GM23248 (cell line): Measurements from ENCODE around the gene SNX6. TPM values are rescaled to one million over a fixed set of nuclear protein-coding genes. Genes with fewer than 3 reads are reported as not detected.
"Not testable (repeated sequence)": the region's sequence is repeated elsewhere in the genome, so short reads cannot be mapped to it uniquely, and the experiment has no call there.

Experiments used
- DNase-seq: peaks from one replicate; pipeline ENCODE4 v3.0.0-alpha.2; 2015
- H2AFZ ChIP-seq: fragments of 200-600 bp; sonication (generic); 2 replicates; pipeline ENCODE4 v1.6.1; 2016; ENCODE audit warnings: antibody characterized with exemption
- H3F3A ChIP-seq: fragments of 200-600 bp; sonication (generic); 2 replicates; pipeline ENCODE4 v1.6.1; 2016; ENCODE audit warnings: mild to moderate bottlenecking, antibody characterized with exemption, mixed run types; ENCODE audit not compliant: insufficient read depth
- H3K27ac ChIP-seq: fragments of 200-600 bp; sonication (generic); 2 replicates; pipeline ENCODE4 v1.5.1; 2016; ENCODE audit warnings: mild to moderate bottlenecking
- H3K27me3 ChIP-seq: fragments of 200-600 bp; sonication (generic); replicated peaks from 2 replicates; pipeline ENCODE4 v1.6.1; 2016; ENCODE audit warnings: mild to moderate bottlenecking; ENCODE audit not compliant: insufficient read depth
- H3K36me3 ChIP-seq: fragments of 200-600 bp; sonication (generic); 2 replicates; pipeline ENCODE4 v1.6.1; 2016; ENCODE audit warnings: low read depth, mild to moderate bottlenecking
- H3K4me1 ChIP-seq: fragments of 200-600 bp; sonication (generic); 2 replicates; pipeline ENCODE4 v1.6.1; 2016; ENCODE audit warnings: mild to moderate bottlenecking; ENCODE audit not compliant: insufficient read depth
- H3K4me2 ChIP-seq: fragments of 200-600 bp; sonication (generic); one replicate; pipeline ENCODE4 v1.6.1; 2016; ENCODE audit warnings: mild to moderate bottlenecking; ENCODE audit not compliant: unreplicated experiment
- H3K4me3 ChIP-seq: fragments of 200-600 bp; sonication (generic); 2 replicates; pipeline ENCODE4 v1.5.1; 2016; ENCODE audit warnings: mild to moderate bottlenecking
- H3K79me2 ChIP-seq: fragments of 200-600 bp; sonication (generic); 2 replicates; pipeline ENCODE4 v1.6.1; 2016; ENCODE audit warnings: mild to moderate bottlenecking; ENCODE audit not compliant: insufficient read depth
- H3K9ac ChIP-seq: fragments of 200-600 bp; sonication (generic); 2 replicates; pipeline ENCODE4 v1.6.1; 2016; ENCODE audit warnings: mild to moderate bottlenecking
- H3K9me2 ChIP-seq: fragments of 200-600 bp; sonication (generic); 2 replicates; pipeline ENCODE4 v1.6.1; 2016; ENCODE audit warnings: mixed run types, mild to moderate bottlenecking, moderate library complexity; ENCODE audit not compliant: insufficient read depth
- H3K9me3 ChIP-seq: fragments of 200-600 bp; sonication (generic); one replicate; pipeline ENCODE4 v1.6.1; 2017; ENCODE audit warnings: low read depth
- H4K20me1 ChIP-seq: fragments of 200-600 bp; sonication (generic); 2 replicates; pipeline ENCODE4 v1.6.0; 2016; ENCODE audit not compliant: insufficient read depth
- EZH2 ChIP-seq: fragments of 200-600 bp; sonication (generic); IDR thresholded peaks from 2 replicates; pipeline ENCODE4 v1.6.1; 2018; ENCODE audit warnings: antibody characterized with exemption, mild to moderate bottlenecking; ENCODE audit not compliant: insufficient read depth, poor library complexity, severe bottlenecking
- EZH2phosphoT487 ChIP-seq: fragments of 200-600 bp; sonication (generic); IDR thresholded peaks from 2 replicates; pipeline ENCODE4 v1.6.1; 2018; ENCODE audit warnings: antibody characterized with exemption, moderate library complexity, mild to moderate bottlenecking, low read depth; ENCODE audit not compliant: insufficient read depth
- WGBS, 2 experiments: methylation state at CpG; one replicate each; pipeline ENCODE4 v1.1.6; 2015 to 2017; ENCODE audit warnings: low lambda C conversion rate in 2 of 2, low coverage in 1 of 2; ENCODE audit errors: missing lambda C conversion rate in 2 of 2; 5-methylcytosine and 5-hydroxymethylcytosine counted together
- in situ Hi-C: fragments of 300-500 bp; cut with MboI; formaldehyde crosslinking; loops from 2 replicates; pipeline ENCODE4 v1.15.0; 2020
- polyA plus RNA-seq: library from polyadenylated mRNA; unstranded; fragments of >200 nt; fragmentation: Nextera tagmentation; extraction: Ambion mirVana; gene quantifications from 2 replicates; pipeline ENCODE4 v1.2.1, GENCODE V29; 2016
- total RNA-seq: library from RNA; depleted of rRNA; stranded (reverse); fragments of >200 nt; shearing (Covaris generic); gene quantifications from 2 replicates; pipeline ENCODE4 v1.2.3, GENCODE V29; 2014

Gene SNX6
- total and polyA plus RNA-seq, 2 experiments from 2014 or later, result 187 to 287 TPM

- Histone ChIP-seq H3K79me2 (peaks cover 43% of the 10 kb centered on the region), H3K9me2 (no peaks in the 10 kb centered on the region), H3F3A (peaks cover 7% of the 10 kb centered on the region; the same call in 1 of the 2 replicates), H3K27ac (peak overlapping the region; percentile 39), H3K36me3 (0 out of 2 replicates have a peak, but pooled peaks cover 18% of the 10 kb centered on the region), H2AFZ (no peak overlapping the region), H3K4me2 (peak overlapping the region; percentile 94), H4K20me1 (no peaks in the 10 kb centered on the region), H3K9ac (peak overlapping the region; percentile 94), H3K4me3 (peak overlapping the region; percentile 75), H3K27me3 (no peaks in the 10 kb centered on the region), H3K4me1 (peaks cover 17% of the 10 kb centered on the region), H3K9me3 (no peaks in the 10 kb centered on the region)
- in situ Hi-C loops, result no loop called here
- no peak for DNase-seq
- WGBS, 2 experiments, result 82 to 93% methylated on average over 4 of the region's 4 CpGs
- no peak for TF ChIP-seq EZH2phosphoT487
- no peak for TF ChIP-seq EZH2
These were observed 92.3 kb downstream of the SNX6 start for GRCh38 chr14:34537677-34538009.

GRCh38 chr14:34536951-34537676, 92.8 kb downstream of the SNX6 start:
- no peak for TF ChIP-seq EZH2
- TF ChIP-seq EZH2phosphoT487, result no peak
- H3F3A ChIP-seq, result peaks cover 7% of the 10 kb centered on the region; the same call in 1 of the 2 replicates
- H3K79me2 ChIP-seq, result peaks cover 43% of the 10 kb centered on the region

GRCh38 chr14:34527591-34527990, 102.4 kb downstream of the SNX6 start:
- no peak for TF ChIP-seq EZH2
- no peak for TF ChIP-seq EZH2phosphoT487
- no peaks in the 10 kb centered on the region for H3K79me2 ChIP-seq
- no peak for DNase-seq
- no peak overlapping the region for H3K4me3 ChIP-seq
- no peaks in the 10 kb centered on the region for H3K9me3 ChIP-seq
- no peak overlapping the region for H2AFZ ChIP-seq
- 90 to 97% methylated on average over 1 of the region's 1 CpG for WGBS, 2 experiments
- H3K4me2 ChIP-seq, result no peak overlapping the region
- no peaks in the 10 kb centered on the region for H3K9me2 ChIP-seq
- no peaks in the 10 kb centered on the region for H3K4me1 ChIP-seq
- H3K27ac ChIP-seq, result no peak overlapping the region
- no peaks in the 10 kb centered on the region for H3K27me3 ChIP-seq
- no peak overlapping the region for H3K9ac ChIP-seq
- in situ Hi-C loops, result no loop called here
- peaks cover 35% of the 10 kb centered on the region for H3K36me3 ChIP-seq
- H4K20me1 ChIP-seq, result no peaks in the 10 kb centered on the region
- no peaks in the 10 kb centered on the region for H3F3A ChIP-seq

More at GRCh38 chr14:34536951-34537676, 92.8 kb downstream of the SNX6 start:
- H3K27me3 ChIP-seq, result no peaks in the 10 kb centered on the region
- peaks cover 17% of the 10 kb centered on the region for H3K4me1 ChIP-seq
- no peaks in the 10 kb centered on the region for H3K9me3 ChIP-seq
- H3K9ac ChIP-seq, result peak overlapping the region; percentile 94
- in situ Hi-C loops, result no loop called here
- H3K4me3 ChIP-seq, result no peak overlapping the region
- H2AFZ ChIP-seq, result no peak overlapping the region
- no peaks in the 10 kb centered on the region for H4K20me1 ChIP-seq
- H3K4me2 ChIP-seq, result peak overlapping the region; percentile 94
- DNase-seq, result peak; percentile 28
- WGBS, 2 experiments, result 84 to 92% methylated on average over 4 of the region's 4 CpGs
- peak overlapping the region; percentile 39 for H3K27ac ChIP-seq
- peaks cover 21% of the 10 kb centered on the region; the same call in 1 of the 2 replicates for H3K36me3 ChIP-seq
- no peaks in the 10 kb centered on the region for H3K9me2 ChIP-seq

- in situ Hi-C loops, H3K27me3 ChIP-seq, H3K9me2 ChIP-seq, H3K4me2 ChIP-seq, H4K20me1 ChIP-seq, H3K9me3 ChIP-seq, H3K4me3 ChIP-seq, H3K79me2 ChIP-seq, H3K27ac ChIP-seq, H3K4me1 ChIP-seq, H3F3A ChIP-seq, H2AFZ ChIP-seq, DNase-seq, H3K9ac ChIP-seq: not testable (repeated sequence)
- peaks cover 45% of the 10 kb centered on the region for H3K36me3 ChIP-seq
- 93 to 94% methylated on average over 8 of the region's 8 CpGs for WGBS, 2 experiments
These were observed 105.7 kb downstream of the SNX6 start for GRCh38 chr14:34524216-34524615.

GRCh38 chr14:34522496-34522895, 107.5 kb downstream of the SNX6 start:
- Histone ChIP-seq H3K27me3 (no peaks in the 10 kb centered on the region), H3K4me3 (no peak overlapping the region), H3K9me2 (no peaks in the 10 kb centered on the region), H3F3A (no peaks in the 10 kb centered on the region), H3K9me3 (no peaks in the 10 kb centered on the region), H3K36me3 (peaks cover 53% of the 10 kb centered on the region), H4K20me1 (no peaks in the 10 kb centered on the region), H3K4me2 (no peak overlapping the region), H3K27ac (no peak overlapping the region), H2AFZ (no peak overlapping the region), H3K4me1 (no peaks in the 10 kb centered on the region), H3K79me2 (no peaks in the 10 kb centered on the region), H3K9ac (no peak overlapping the region)
- WGBS, 2 experiments, result 83% methylated on average over 2 of the region's 2 CpGs
- in situ Hi-C loops, result no loop called here
- TF ChIP-seq EZH2, result no peak
- no peak for TF ChIP-seq EZH2phosphoT487
- no peak for DNase-seq

GRCh38 chr14:34521071-34521470, 108.9 kb downstream of the SNX6 start:
- H2AFZ ChIP-seq, H3K79me2 ChIP-seq, H3K4me3 ChIP-seq, H3K4me2 ChIP-seq, H3K9ac ChIP-seq, H3K9me3 ChIP-seq, H3K9me2 ChIP-seq, H3K27ac ChIP-seq, H3K4me1 ChIP-seq, H3K27me3 ChIP-seq, H3F3A ChIP-seq, H4K20me1 ChIP-seq, DNase-seq, in situ Hi-C loops: not testable (repeated sequence)
- peaks cover 48% of the 10 kb centered on the region for H3K36me3 ChIP-seq
- 93 to 97% methylated on average over 6 of the region's 6 CpGs for WGBS, 2 experiments

GRCh38 chr14:34520304-34520970, 109.5 kb downstream of the SNX6 start:
- H3K9me3 ChIP-seq, in situ Hi-C loops, H2AFZ ChIP-seq, H3K79me2 ChIP-seq, DNase-seq, H3K4me1 ChIP-seq, H4K20me1 ChIP-seq, H3K9ac ChIP-seq, H3K27me3 ChIP-seq, H3K9me2 ChIP-seq, H3K27ac ChIP-seq, H3K4me3 ChIP-seq, H3F3A ChIP-seq, H3K4me2 ChIP-seq: not testable (repeated sequence)
- H3K36me3 ChIP-seq, result peaks cover 47% of the 10 kb centered on the region
- WGBS, 2 experiments, result 98 to 99% methylated on average over 7 of the region's 7 CpGs
